Measurements from ENCODE around the gene GPSM1. TPM values are rescaled to one million over a fixed set of nuclear protein-coding genes. Genes with fewer than 3 reads are reported as not detected.

The GPSM1 gene
- total and polyA plus RNA-seq, 10 donors: 4.5 to 27.9 (median 12.5) TPM

GRCh38 chr9:136306211-136307208, 20.8 kb upstream of the GPSM1 start:
- TF ChIP-seq POLR2AphosphoS5 (IDR thresholded peaks at IDR 0.05) (no peak), CTCF (IDR thresholded peaks at IDR 0.05 in 8 of 11, conservative IDR thresholded peaks at IDR 0.05 in 3 of 11) (no peak), POLR2A (IDR thresholded peaks at IDR 0.05) (no peak)
- H3K9me3 ChIP-seq: no peaks in the 10 kb centered on the region
- peaks cover 0 to 63% (median 7%) of the 10 kb centered on the region in 7 donors for H3K27me3 ChIP-seq (replicated peaks in 1 of 7)
- peaks cover 0 to 51% (median 25%) of the 10 kb centered on the region in 6 donors for H3K4me1 ChIP-seq
- no peak overlapping the region for H3K4me3 ChIP-seq
- intact Hi-C loops (cut with DNase I; ENCODE audit: low total_unique reads): no loop called here
- 24 to 35% (median 29%) methylated on average over 19 to 34 of the region's 34 CpGs for WGBS, 5 donors
- DNase-seq: no peak
- no peaks in the 10 kb centered on the region for H3K36me3 ChIP-seq
- no peak overlapping the region for H3K27ac ChIP-seq

GRCh38 chr9:136307215-136307750, 20.1 kb upstream of the GPSM1 start:
- intact Hi-C loops (cut with DNase I; ENCODE audit: low total_unique reads): no loop called here
- peaks cover 0 to 58% (median 29%) of the 10 kb centered on the region in 6 donors for H3K4me1 ChIP-seq
- H3K36me3 ChIP-seq: no peaks in the 10 kb centered on the region
- no peak for DNase-seq
- peaks cover 0 to 70% (median 7%) of the 10 kb centered on the region in 7 donors for H3K27me3 ChIP-seq (replicated peaks in 1 of 7)
- H3K27ac ChIP-seq: no peak overlapping the region
- H3K4me3 ChIP-seq: no peak overlapping the region
- TF ChIP-seq CTCF (IDR thresholded peaks at IDR 0.05 in 8 of 11, conservative IDR thresholded peaks at IDR 0.05 in 3 of 11) (no peak), POLR2AphosphoS5 (IDR thresholded peaks at IDR 0.05) (no peak), POLR2A (IDR thresholded peaks at IDR 0.05) (no peak)
- no peaks in the 10 kb centered on the region for H3K9me3 ChIP-seq
- WGBS, 5 donors: 61 to 78% (median 71%) methylated on average over 4 of the region's 4 CpGs

- no peak for TF ChIP-seq POLR2A (IDR thresholded peaks at IDR 0.05)
- no peak for TF ChIP-seq CTCF (IDR thresholded peaks at IDR 0.05 in 8 of 11, conservative IDR thresholded peaks at IDR 0.05 in 3 of 11)
- TF ChIP-seq POLR2AphosphoS5 (IDR thresholded peaks at IDR 0.05): no peak
- Histone ChIP-seq H3K27me3 (replicated peaks in 1 of 7) (peaks cover 0 to 74% (median 7%) of the 10 kb centered on the region in 7 donors), H3K9me3 (no peaks in the 10 kb centered on the region), H3K27ac (no peak overlapping the region), H3K4me3 (no peak overlapping the region), H3K36me3 (no peaks in the 10 kb centered on the region), H3K4me1 (peaks cover 0 to 60% (median 29%) of the 10 kb centered on the region in 6 donors)
- intact Hi-C loops (cut with DNase I; ENCODE audit: low total_unique reads): no loop called here
- no peak for DNase-seq
- WGBS, 5 donors: 91 to 97% (median 93%) methylated on average over 4 of the region's 4 CpGs
These were observed 19.2 kb upstream of the GPSM1 start for GRCh38 chr9:136308006-136308701.
